Stomach (tissue), 9 donors: Measurements from ENCODE around the gene KAT2A. TPM values are rescaled to one million over a fixed set of nuclear protein-coding genes. Genes with fewer than 3 reads are reported as not detected.
"Not testable (repeated sequence)": the region's sequence is repeated elsewhere in the genome, so short reads cannot be mapped to it uniquely, and the experiment has no call there.

ENCODE experiments used
- DNase-seq, 2 donors: peaks; one replicate each; pipeline versions ENCODE4 v3.0.0 to v3.0.0-alpha.2; 2013 to 2019
- H3K27ac ChIP-seq, 5 donors: fragments of 200-600 bp in 4 of 5; sonication (generic) in 4 of 5; one replicate each; pipeline ENCODE4 v1.5.1; 2013 to 2019; ENCODE audit warnings: mild to moderate bottlenecking in 1 of 5, moderate library complexity in 1 of 5
- H3K27me3 ChIP-seq, 3 donors: fragments of 200-600 bp; sonication (generic); one replicate each; pipeline ENCODE4 v1.5.1; 2017 to 2019; ENCODE audit warnings: mixed run types in 1 of 3
- H3K36me3 ChIP-seq, 4 donors: fragments of 200-600 bp; sonication (generic); 1 replicate in 3 of 4; 2 replicates in 1 of 4; pipeline ENCODE4 v1.5.1; 2016 to 2019
- H3K4me1 ChIP-seq, 4 donors: fragments of 200-600 bp; sonication (generic); one replicate each; pipeline ENCODE4 v1.5.1; 2016 to 2019
- H3K4me3 ChIP-seq, 4 donors: fragments of 200-600 bp; sonication (generic) in 3 of 4; one replicate each; pipeline ENCODE4 v1.5.1; 2016 to 2019; ENCODE audit warnings: mild to moderate bottlenecking in 1 of 4
- H3K9me3 ChIP-seq, 4 donors: fragments of 200-600 bp; sonication (generic); one replicate each; pipeline ENCODE4 v1.5.1; 2016 to 2019
- CTCF ChIP-seq, 7 experiments: fragments of 450-650 bp in 4 of 7; fragments of 200-600 bp in 3 of 7; sonication (generic) in 3 of 7; IDR thresholded peaks; one replicate each; pipeline ENCODE4 v1.5.1; 2016 to 2019; ENCODE audit warnings: antibody characterized with exemption in 7 of 7, control low read depth in 2 of 7, mild to moderate bottlenecking in 1 of 7
- EP300 ChIP-seq: sonication (generic); formaldehyde crosslinking; IDR thresholded peaks from one replicate; pipeline ENCODE4 v1.6.1; 2017; ENCODE audit warnings: antibody characterized with exemption
- POLR2A ChIP-seq, 4 donors: fragments of 450-650 bp; IDR thresholded peaks; one replicate each; pipeline ENCODE4 v1.6.1; 2016; ENCODE audit warnings: antibody characterized with exemption in 4 of 4, control low read depth in 2 of 4, mild to moderate bottlenecking in 1 of 4, moderate library complexity in 1 of 4
- POLR2AphosphoS5 ChIP-seq, 3 donors: sonication (generic); formaldehyde crosslinking; IDR thresholded peaks; one replicate each; pipeline ENCODE4 v1.6.1; 2016; ENCODE audit warnings: antibody characterized with exemption in 3 of 3
- WGBS, 5 donors: extraction: QIAGEN DNeasy Blood & Tissue Kit in 3 of 5; methylation state at CpG; one replicate each; pipeline versions ENCODE4 v1.1.5 to v1.1.7; 2013 to 2018; 5-methylcytosine and 5-hydroxymethylcytosine counted together
- intact Hi-C: fragments of 100-400 bp; cut with DNase I; formaldehyde crosslinking; loops from one replicate; pipeline ENCODE4 v1.15.1; 2023; ENCODE audit warnings: low total_unique reads
- polyA plus RNA-seq, 3 donors: library from polyadenylated mRNA; stranded (reverse); fragments of 200-250 nt; gene quantifications; one replicate each; pipeline ENCODE4 v1.2.3, GENCODE V29; 2013
- total RNA-seq, 5 donors: library from RNA; depleted of rRNA; stranded (reverse); fragments of >200 nt; gene quantifications; one replicate each; pipeline versions ENCODE4 v1.1.0 to v1.2.3, GENCODE V29; 2014 to 2016
- donor health status: healthy with polysubstance abuse.
- donor health status: Bipolar disorder and iron deficiency.
- donor health status: healthy.

Gene KAT2A
- total and polyA plus RNA-seq, 8 donors = 10.1 to 114 (median 57.3) TPM

GRCh38 chr17:42146911-42147607 is 25.9 kb upstream of the KAT2A start:
- H3K27ac ChIP-seq = no peak overlapping the region
- H3K36me3 ChIP-seq = peaks cover 11 to 74% (median 67%) of the 10 kb centered on the region in 4 donors
- H3K4me3 ChIP-seq = no peak overlapping the region
- intact Hi-C loops = no loop called here
- 79 to 88% (median 83%) methylated on average over 13 of the region's 13 CpGs for WGBS, 5 donors
- TF ChIP-seq POLR2A (IDR thresholded peaks at IDR 0.05) (no peak), EP300 (no peak), POLR2AphosphoS5 (IDR thresholded peaks at IDR 0.05) (no peak), CTCF (IDR thresholded peaks at IDR 0.05) (no peak)
- no peaks in the 10 kb centered on the region for H3K27me3 ChIP-seq
- DNase-seq = no peak
- peaks cover 27 to 73% (median 55%) of the 10 kb centered on the region in 4 donors for H3K4me1 ChIP-seq
- H3K9me3 ChIP-seq = no peaks in the 10 kb centered on the region

- H3K27ac ChIP-seq = peak overlapping the region in 3 of 5 donors; percentile 16 to 49 (median 28)
Observed at GRCh38 chr17:42143138-42143537, 22.0 kb upstream of the KAT2A start.

DNA sequence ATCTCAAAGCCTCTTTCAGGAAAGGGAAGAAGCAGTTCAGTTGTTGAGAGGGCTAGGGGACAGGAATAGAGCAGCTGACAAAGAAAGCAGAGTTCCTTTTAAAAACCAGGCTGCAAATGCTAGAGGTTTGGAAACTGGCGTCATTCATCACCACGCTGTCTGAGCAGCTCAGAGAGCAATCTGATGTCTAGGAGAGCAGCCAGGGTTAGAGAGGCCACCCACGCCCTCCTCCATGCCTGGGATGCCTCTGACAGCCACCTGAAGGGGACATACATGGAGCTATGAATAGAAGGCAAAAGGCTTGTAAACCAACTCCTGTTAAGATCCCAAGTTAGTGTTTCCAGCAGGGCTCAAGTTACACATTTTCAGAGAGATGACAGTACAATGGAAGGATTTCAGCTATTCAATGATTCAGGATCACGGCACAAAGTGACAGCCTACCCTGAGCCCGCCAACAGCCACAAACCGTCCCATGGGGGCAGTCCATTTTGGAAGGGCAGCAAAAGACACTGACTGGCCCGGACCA is 21.3 kb upstream of the KAT2A start:
- WGBS, 5 donors = 73 to 85% (median 80%) methylated on average over 7 of the region's 7 CpGs
- no peak for TF ChIP-seq POLR2AphosphoS5 (IDR thresholded peaks at IDR 0.05)
- no peak for TF ChIP-seq EP300
- TF ChIP-seq CTCF (IDR thresholded peaks at IDR 0.05) = no peak
- no peak for TF ChIP-seq POLR2A (IDR thresholded peaks at IDR 0.05)
- Histone ChIP-seq H3K4me1 (peaks cover 44 to 70% (median 58%) of the 10 kb centered on the region in 4 donors), H3K9me3 (no peaks in the 10 kb centered on the region), H3K27ac (peak overlapping the region in 2 of 5 donors; percentile 28 to 49), H3K36me3 (peaks cover 15 to 59% (median 47%) of the 10 kb centered on the region in 4 donors), H3K27me3 (no peaks in the 10 kb centered on the region), H3K4me3 (no peak overlapping the region)
- DNase-seq = no peak
- intact Hi-C loops = no loop called here

More at GRCh38 chr17:42143138-42143537, 22.0 kb upstream of the KAT2A start:
- peaks cover 15 to 66% (median 54%) of the 10 kb centered on the region in 4 donors for H3K36me3 ChIP-seq
- intact Hi-C loops, H3K27me3 ChIP-seq, H3K9me3 ChIP-seq, H3K4me3 ChIP-seq: not testable (repeated sequence)
- peak in 1 of 2 donors; percentile 47 for DNase-seq
- H3K4me1 ChIP-seq = peaks cover 36 to 70% (median 56%) of the 10 kb centered on the region in 4 donors
- 45 to 67% (median 53%) methylated on average over 4 of the region's 4 CpGs for WGBS, 5 donors

GRCh38 chr17:42141382-42141781 is 20.2 kb upstream of the KAT2A start:
- H3K36me3 ChIP-seq = peaks cover 15 to 60% (median 38%) of the 10 kb centered on the region in 4 donors
- peak overlapping the region in 1 of 5 donors; percentile 9 for H3K27ac ChIP-seq
- intact Hi-C loops = no loop called here
- 68 to 84% (median 80%) methylated on average over 6 to 8 of the region's 8 CpGs for WGBS, 5 donors
- no peak for DNase-seq
- no peaks in the 10 kb centered on the region for H3K27me3 ChIP-seq
- H3K4me1 ChIP-seq = peaks cover 53 to 77% (median 62%) of the 10 kb centered on the region in 4 donors
- H3K9me3 ChIP-seq = no peaks in the 10 kb centered on the region
- TF ChIP-seq CTCF (IDR thresholded peaks at IDR 0.05) = no peak
- no peak for TF ChIP-seq POLR2AphosphoS5 (IDR thresholded peaks at IDR 0.05)
- TF ChIP-seq POLR2A (IDR thresholded peaks at IDR 0.05) = no peak
- TF ChIP-seq EP300 = no peak
- no peak overlapping the region for H3K4me3 ChIP-seq

GRCh38 chr17:42140690-42141089 is 19.5 kb upstream of the KAT2A start:
- Histone ChIP-seq H3K36me3 (peaks cover 15 to 53% (median 32%) of the 10 kb centered on the region in 4 donors), H3K4me1 (peaks cover 60 to 84% (median 69%) of the 10 kb centered on the region in 4 donors)
- H3K27ac ChIP-seq, H3K4me3 ChIP-seq, DNase-seq, intact Hi-C loops, H3K27me3 ChIP-seq, H3K9me3 ChIP-seq: not testable (repeated sequence)
- WGBS, 5 donors = 92 to 100% (median 99%) methylated on average over 7 of the region's 7 CpGs
